Thyroid gland (tissue), 4 donors: Measurements from ENCODE around the gene C10orf88.

Source experiments
- CTCF ChIP-seq, 6 experiments: fragments of 200-600 bp in 3 of 6; fragments of 450-650 bp in 3 of 6; sonication (generic) in 3 of 6; IDR thresholded peaks; one replicate each; pipeline ENCODE4 v1.5.1; 2016 to 2019; ENCODE audit warnings: antibody characterized with exemption in 6 of 6, mild to moderate bottlenecking in 2 of 6, inconsistent platforms in 1 of 6, moderate library complexity in 1 of 6
- POLR2A ChIP-seq, 2 donors: fragments of 450-650 bp; IDR thresholded peaks; one replicate each; pipeline ENCODE4 v1.6.1; 2017; ENCODE audit warnings: antibody characterized with exemption in 2 of 2, mild to moderate bottlenecking in 2 of 2, moderate library complexity in 1 of 2

GRCh38 chr10:122983898-122984297 lies 29.9 kb upstream of the C10orf88 start:
- TF ChIP-seq POLR2A (IDR thresholded peaks at IDR 0.05) (no peak), CTCF (IDR thresholded peaks at IDR 0.05) (no peak)
